SK-N-SH treated with all-trans-retinoic acid at 6 μM for 48 hours (cell line): ENCODE results near the gene AVEN.

Experiments used
- ARNTL ChIP-seq: fragments of 450-650 bp; formaldehyde crosslinking; IDR thresholded peaks from 2 replicates; pipeline ENCODE4 v1.5.0; 2020; ENCODE audit warnings: low read depth, mild to moderate bottlenecking, moderate library complexity, borderline replicate concordance
- PATZ1 ChIP-seq: fragments of 250-450 bp; sonication (Bioruptor Pico); IDR thresholded peaks from 2 replicates; pipeline ENCODE4 v1.8.0; 2020; ENCODE audit warnings: mild to moderate bottlenecking, moderate library complexity, borderline replicate concordance
- PPARA ChIP-seq: fragments of 250-450 bp; sonication (Bioruptor Pico); IDR thresholded peaks from 2 replicates; pipeline ENCODE4 v1.5.0; 2020; ENCODE audit warnings: mild to moderate bottlenecking, borderline replicate concordance
- TCF4 ChIP-seq: fragments of 250-450 bp; sonication (Bioruptor Pico); IDR thresholded peaks from 2 replicates; pipeline ENCODE4 v1.8.0; 2021; ENCODE audit warnings: mild to moderate bottlenecking, moderate library complexity, borderline replicate concordance
- ZC3H10 ChIP-seq: fragments of 250-450 bp; sonication (Bioruptor Pico); IDR thresholded peaks from 2 replicates; pipeline ENCODE4 v1.5.1; 2021; ENCODE audit warnings: mild to moderate bottlenecking, moderate library complexity
- ZFP3 ChIP-seq: fragments of 250-450 bp; sonication (Bioruptor Pico); IDR thresholded peaks from 2 replicates; pipeline ENCODE4 v1.5.0; 2020; ENCODE audit warnings: mild to moderate bottlenecking, moderate library complexity
- ZNF565 ChIP-seq: fragments of 450-650 bp; formaldehyde crosslinking; conservative IDR thresholded peaks from 2 replicates; pipeline ENCODE4 v1.5.0; 2020; ENCODE audit warnings: low read depth, mild to moderate bottlenecking, moderate library complexity
- TF ChIP-seq, protein P1 (sequence below): fragments of 250-450 bp; sonication (Bioruptor Pico); IDR thresholded peaks from 2 replicates; pipeline ENCODE4 v1.5.0; 2020; ENCODE audit warnings: mild to moderate bottlenecking, moderate library complexity

DNA sequence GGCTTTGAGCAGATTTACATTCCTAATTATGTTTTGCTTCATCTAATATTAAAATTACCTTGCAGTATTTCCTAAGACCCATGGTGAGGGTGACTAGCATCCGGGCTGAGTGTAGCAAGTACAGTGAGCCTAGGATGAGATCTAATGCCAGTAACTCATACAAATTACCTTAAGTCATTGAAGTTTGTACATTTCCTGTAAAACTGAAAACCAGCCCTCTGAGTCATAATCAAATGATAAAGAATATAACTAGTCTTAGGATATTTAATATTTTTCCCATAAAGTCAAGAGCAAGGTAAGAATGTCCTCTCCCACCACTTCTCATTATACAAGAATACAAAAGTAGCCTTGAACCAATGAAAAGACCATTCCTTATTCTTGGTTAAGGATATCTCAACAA lies 125.5 kb downstream of the AVEN start:
- no peak for TF ChIP-seq ZNF565 (CRISPR knock-in tag)
- no peak for TF ChIP-seq ARNTL (CRISPR knock-in tag)
- TF ChIP-seq PPARA (CRISPR knock-in tag) = no peak
- TF ChIP-seq PATZ1 = no peak
- 0 out of 2 replicates have a peak, but pooled peaks have one; percentile 57 for TF ChIP-seq ZC3H10 (CRISPR knock-in tag)
- TF ChIP-seq TCF4 (CRISPR knock-in tag) = no peak
- no peak for TF ChIP-seq ZFP3 (CRISPR knock-in tag)
- TF ChIP-seq, protein P1, sequence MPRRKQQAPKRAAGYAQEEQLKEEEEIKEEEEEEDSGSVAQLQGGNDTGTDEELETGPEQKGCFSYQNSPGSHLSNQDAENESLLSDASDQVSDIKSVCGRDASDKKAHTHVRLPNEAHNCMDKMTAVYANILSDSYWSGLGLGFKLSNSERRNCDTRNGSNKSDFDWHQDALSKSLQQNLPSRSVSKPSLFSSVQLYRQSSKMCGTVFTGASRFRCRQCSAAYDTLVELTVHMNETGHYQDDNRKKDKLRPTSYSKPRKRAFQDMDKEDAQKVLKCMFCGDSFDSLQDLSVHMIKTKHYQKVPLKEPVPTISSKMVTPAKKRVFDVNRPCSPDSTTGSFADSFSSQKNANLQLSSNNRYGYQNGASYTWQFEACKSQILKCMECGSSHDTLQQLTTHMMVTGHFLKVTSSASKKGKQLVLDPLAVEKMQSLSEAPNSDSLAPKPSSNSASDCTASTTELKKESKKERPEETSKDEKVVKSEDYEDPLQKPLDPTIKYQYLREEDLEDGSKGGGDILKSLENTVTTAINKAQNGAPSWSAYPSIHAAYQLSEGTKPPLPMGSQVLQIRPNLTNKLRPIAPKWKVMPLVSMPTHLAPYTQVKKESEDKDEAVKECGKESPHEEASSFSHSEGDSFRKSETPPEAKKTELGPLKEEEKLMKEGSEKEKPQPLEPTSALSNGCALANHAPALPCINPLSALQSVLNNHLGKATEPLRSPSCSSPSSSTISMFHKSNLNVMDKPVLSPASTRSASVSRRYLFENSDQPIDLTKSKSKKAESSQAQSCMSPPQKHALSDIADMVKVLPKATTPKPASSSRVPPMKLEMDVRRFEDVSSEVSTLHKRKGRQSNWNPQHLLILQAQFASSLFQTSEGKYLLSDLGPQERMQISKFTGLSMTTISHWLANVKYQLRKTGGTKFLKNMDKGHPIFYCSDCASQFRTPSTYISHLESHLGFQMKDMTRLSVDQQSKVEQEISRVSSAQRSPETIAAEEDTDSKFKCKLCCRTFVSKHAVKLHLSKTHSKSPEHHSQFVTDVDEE = no peak
